Naive thymus-derived CD4-positive, alpha-beta T cell (primary cell): Measurements from ENCODE around the gene LMLN. TPM values are rescaled to one million over a fixed set of nuclear protein-coding genes. Genes with fewer than 3 reads are reported as not detected.
A peak's percentile ranks its signal among the peaks of the same experiment; 100 is the strongest.

Experiments
- ATAC-seq: fragments of 150-1000 bp; cut with Tn5 transposase; 2 replicates; pipeline ENCODE4 v1.10.0; 2021; ENCODE audit warnings: mild to moderate bottlenecking, moderate library complexity
- CTCF ChIA-PET: fragments of 350-600 bp; sonication (Branson Sonifier 250); formaldehyde crosslinking; loops from one replicate; lab custom pipeline; 2021; ENCODE audit warnings: antibody characterized with exemption; lab: Charles Lee
- POLR2A ChIA-PET: fragments of 350-600 bp; sonication (Branson Sonifier 250); formaldehyde crosslinking; loops from one replicate; lab custom pipeline; 2021; ENCODE audit warnings: antibody characterized with exemption, inconsistent platforms; lab: Charles Lee
- DNase-seq, 9 donors: peaks; one replicate each; pipeline versions ENCODE4 v3.0.0 to v3.0.0-alpha.2; 2020 to 2022; ENCODE audit warnings: mixed read lengths in 1 of 9
- H3K27ac ChIP-seq: one replicate; pipeline ENCODE4 v1.7.0; 2013; ENCODE audit warnings: mild to moderate bottlenecking, low read depth, low read length, moderate library complexity
- H3K27me3 ChIP-seq, 2 donors: one replicate each; pipeline ENCODE4 v1.7.0; 2013; ENCODE audit warnings: low read length in 2 of 2, mild to moderate bottlenecking in 2 of 2, moderate library complexity in 2 of 2; ENCODE audit not compliant: control insufficient read depth in 2 of 2, insufficient read depth in 2 of 2
- H3K36me3 ChIP-seq, 3 experiments: 1 replicate in 2 of 3; 2 replicates in 1 of 3; pipeline ENCODE4 v1.7.0; 2013; ENCODE audit warnings: low read length in 3 of 3, mild to moderate bottlenecking in 3 of 3, moderate library complexity in 1 of 3; ENCODE audit not compliant: insufficient read depth in 3 of 3, control insufficient read depth in 2 of 3
- H3K4me1 ChIP-seq, 2 donors: one replicate each; pipeline ENCODE4 v1.7.0; 2013; ENCODE audit warnings: low read length in 2 of 2, mild to moderate bottlenecking in 2 of 2, moderate library complexity in 1 of 2; ENCODE audit not compliant: control insufficient read depth in 2 of 2, insufficient read depth in 2 of 2
- H3K4me3 ChIP-seq: 2 replicates; pipeline ENCODE4 v1.7.0; 2013; ENCODE audit warnings: mild to moderate bottlenecking, low read length
- H3K9me3 ChIP-seq, 3 experiments: 1 replicate in 2 of 3; 2 replicates in 1 of 3; pipeline ENCODE4 v1.7.0; 2013; ENCODE audit warnings: low read length in 3 of 3; ENCODE audit not compliant: control insufficient read depth in 2 of 3
- H3K27ac Mint-ChIP-seq, 9 donors: one replicate each; pipeline ENCODE4 v1.8.0; 2020 to 2022; ENCODE audit warnings: mixed read lengths in 9 of 9, mild to moderate bottlenecking in 8 of 9, moderate library complexity in 5 of 9, inconsistent platforms in 2 of 9
- H3K27me3 Mint-ChIP-seq, 5 donors: one replicate each; pipeline ENCODE4 v1.8.0; 2021 to 2022; ENCODE audit warnings: mixed read lengths in 5 of 5, mild to moderate bottlenecking in 1 of 5
- H3K36me3 Mint-ChIP-seq, 5 donors: one replicate each; pipeline ENCODE4 v1.8.0; 2020 to 2022; ENCODE audit warnings: mixed read lengths in 5 of 5, mild to moderate bottlenecking in 3 of 5, inconsistent platforms in 1 of 5
- H3K4me1 Mint-ChIP-seq, 7 donors: one replicate each; pipeline ENCODE4 v1.8.0; 2020 to 2022; ENCODE audit warnings: mixed read lengths in 7 of 7, mild to moderate bottlenecking in 3 of 7, inconsistent platforms in 1 of 7
- H3K4me3 Mint-ChIP-seq, 10 donors: one replicate each; pipeline ENCODE4 v1.8.0; 2020 to 2022; ENCODE audit warnings: mild to moderate bottlenecking in 10 of 10, mixed read lengths in 10 of 10, moderate library complexity in 6 of 10, inconsistent platforms in 2 of 10
- H3K9me3 Mint-ChIP-seq, 11 donors: one replicate each; pipeline ENCODE4 v1.8.0; 2020 to 2022; ENCODE audit warnings: mixed read lengths in 11 of 11, mild to moderate bottlenecking in 4 of 11, inconsistent platforms in 1 of 11, moderate library complexity in 1 of 11
- intact Hi-C, 2 donors: fragments of 100-400 bp; cut with micrococcal nuclease; formaldehyde crosslinking; loops; one replicate each; pipeline ENCODE4 v1.15.1; 2023
- polyA plus RNA-seq, 2 donors: library from polyadenylated mRNA; unstranded; fragments of 300-500 nt; fragmentation: Illumina TruSeq; gene quantifications; one replicate each; pipeline ENCODE4 v1.2.3, GENCODE V29; 2021
- total RNA-seq, 6 experiments: library from RNA in 5 of 6; stranded (reverse) in 5 of 6; gene quantifications; 1 replicate in 5 of 6; 2 replicates in 1 of 6; pipeline ENCODE4 v1.2.3 and lab custom pipeline; 2021 to 2026

The LMLN gene
- total and polyA plus RNA-seq, 7 experiments from 2014 or later, result 1.5 to 10.9 (median 4.6) TPM

DNA sequence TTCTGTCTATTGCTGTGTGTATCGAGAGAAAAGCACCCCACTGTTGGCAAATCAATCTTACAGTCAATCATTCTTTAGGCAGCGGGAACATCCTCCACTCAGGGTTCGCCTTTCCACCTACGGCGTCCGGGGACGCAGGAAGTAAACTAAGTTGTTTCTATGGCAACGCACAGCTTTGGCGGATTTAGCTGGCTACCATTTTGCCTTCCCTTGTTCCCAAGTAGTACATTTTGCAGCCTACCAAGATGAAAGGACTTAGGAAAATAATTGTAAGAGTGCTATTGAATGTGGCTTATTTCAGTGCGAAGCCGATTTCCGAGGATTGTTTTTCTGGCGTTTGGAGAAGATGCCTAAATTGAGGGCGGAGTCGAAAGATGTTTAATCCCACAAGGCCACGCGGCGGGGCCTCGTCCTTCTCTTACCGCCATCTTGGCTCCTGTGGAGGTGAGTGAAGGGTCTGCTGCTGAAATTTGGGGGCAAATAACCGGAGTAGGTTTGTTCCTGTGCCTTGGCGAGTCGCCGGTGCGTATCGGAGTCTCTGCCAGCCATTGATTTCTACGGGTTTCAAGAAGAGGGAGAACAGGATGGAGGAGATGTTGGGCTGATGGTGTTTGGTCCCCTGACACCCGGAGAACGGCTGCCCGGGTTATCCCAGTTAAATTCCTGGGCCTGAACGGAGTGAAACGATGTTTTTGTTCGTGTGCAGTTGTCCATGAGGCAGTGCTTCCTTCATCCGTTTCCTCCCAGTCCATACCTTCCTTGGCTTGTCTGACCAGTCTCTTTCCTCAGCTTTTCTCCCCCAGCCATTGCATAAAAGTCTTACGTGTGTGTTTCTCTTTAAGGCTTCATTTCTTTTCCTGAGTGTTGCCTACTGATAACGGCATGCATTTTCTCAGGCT is 10.0 kb upstream of the LMLN start, which contains the start of gene RPL35A:
Gene RPL35A (plus strand): TSS at position 413 of the 899 bp plus-strand sequence. CDS start 778 bp downstream, outside the sequence.
- ATAC-seq (peak; percentile 94), DNase-seq (peak; percentile 66 to 96 (median 92))
- peak within 1 kb of the TSS; percentile 93 for H3K27ac ChIP-seq
- ChIA-PET POLR2A (interaction anchor here (0.6 to 3.0 kb wide), 10 partner anchors 9 to 1540 kb away, joined by 3 to 26 read pairs (median 4); partner anchors contain the start of gene LMLN), CTCF (interaction anchor here (1.7 kb wide), 1 partner anchor 12 kb away, joined by 4 read pairs; no protein-coding TSS in a partner anchor)
- H3K36me3 Mint-ChIP-seq, result peaks cover 10 to 31% (median 28%) of the 10 kb centered on the region in 5 donors
- H3K36me3 ChIP-seq, result peaks cover 0 to 37% (median 30%) of the 10 kb centered on the region in 3 experiments
- H3K9me3 Mint-ChIP-seq, result peaks cover 0 to 4% (median 0%) of the 10 kb centered on the region in 11 donors
- H3K4me3 Mint-ChIP-seq, result peak within 1 kb of the TSS; percentile 91 to 99 (median 96)
- H3K9me3 ChIP-seq, result no peaks in the 10 kb centered on the region
- H3K4me1 Mint-ChIP-seq, result peaks cover 27 to 52% (median 41%) of the 10 kb centered on the region in 7 donors
- H3K4me1 ChIP-seq, result peaks cover 14 to 26% of the 10 kb centered on the region in 2 donors
- H3K27me3 ChIP-seq, result no peaks in the 10 kb centered on the region
- peaks cover 0 to 2% (median 0%) of the 10 kb centered on the region in 5 donors for H3K27me3 Mint-ChIP-seq
- intact Hi-C loops, result loop anchor here (1.0 to 10.0 kb wide), 8 partner anchors 10 to 395 kb away; partner anchors contain the start of genes LMLN (in 2 of the 2), RUBCN (in 2 of the 2), BDH1 (in 1 of the 2) and FYTTD1 (in 1 of the 2)
- peak within 1 kb of the TSS; percentile 95 to 100 (median 100) for H3K27ac Mint-ChIP-seq
- peak within 1 kb of the TSS; percentile 97 for H3K4me3 ChIP-seq

DNA sequence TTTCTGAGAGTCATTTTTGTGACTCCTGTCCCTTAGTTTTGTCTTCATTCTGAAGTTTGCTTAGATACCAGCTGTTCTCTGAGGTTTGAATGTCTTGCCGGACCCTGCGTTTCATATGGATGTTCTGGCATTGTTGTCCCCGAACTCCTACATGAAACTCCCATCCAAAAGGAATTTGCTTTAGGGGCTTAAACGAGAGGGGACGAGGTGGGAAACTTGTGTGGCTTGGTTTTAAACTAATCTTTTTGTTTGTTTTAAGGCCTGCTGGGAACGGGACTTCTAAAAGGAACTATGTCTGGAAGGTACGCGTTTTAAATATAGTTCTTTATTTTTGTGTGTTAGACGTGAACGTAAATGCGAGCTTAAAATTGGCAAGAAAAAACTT is 9.3 kb upstream of the LMLN start:
- H3K9me3 Mint-ChIP-seq, result peaks cover 0 to 4% (median 0%) of the 10 kb centered on the region in 11 donors
- Histone ChIP-seq H3K4me3 (peak overlapping the region; percentile 97), H3K36me3 (peaks cover 0 to 44% (median 34%) of the 10 kb centered on the region in 3 experiments), H3K27me3 (no peaks in the 10 kb centered on the region), H3K4me1 (peaks cover 14 to 26% of the 10 kb centered on the region in 2 donors), H3K27ac (peak overlapping the region; percentile 93), H3K9me3 (no peaks in the 10 kb centered on the region)
- H3K36me3 Mint-ChIP-seq, result peaks cover 10 to 33% (median 28%) of the 10 kb centered on the region in 5 donors
- H3K27me3 Mint-ChIP-seq, result peaks cover 0 to 2% (median 0%) of the 10 kb centered on the region in 5 donors
- ChIA-PET POLR2A (interaction anchor here (0.7 to 3.0 kb wide), 8 partner anchors 8 to 23 kb away, joined by 3 to 26 read pairs (median 5); partner anchors contain the start of gene LMLN), CTCF (interaction anchor here (1.7 kb wide), 1 partner anchor 11 kb away, joined by 4 read pairs; no protein-coding TSS in a partner anchor)
- intact Hi-C loops, result loop anchor here (1.0 to 10.0 kb wide), 4 partner anchors 10 to 396 kb away; partner anchors contain the start of genes LMLN (in 2 of the 2), BDH1 (in 1 of the 2), FYTTD1 (in 1 of the 2) and LRCH3 (in 1 of the 2)
- peak overlapping the region; percentile 95 to 100 (median 100) for H3K27ac Mint-ChIP-seq
- peak overlapping the region; percentile 91 to 99 (median 96) for H3K4me3 Mint-ChIP-seq
- no peak for DNase-seq
- no peak for ATAC-seq
- peaks cover 27 to 52% (median 41%) of the 10 kb centered on the region in 7 donors for H3K4me1 Mint-ChIP-seq

DNA sequence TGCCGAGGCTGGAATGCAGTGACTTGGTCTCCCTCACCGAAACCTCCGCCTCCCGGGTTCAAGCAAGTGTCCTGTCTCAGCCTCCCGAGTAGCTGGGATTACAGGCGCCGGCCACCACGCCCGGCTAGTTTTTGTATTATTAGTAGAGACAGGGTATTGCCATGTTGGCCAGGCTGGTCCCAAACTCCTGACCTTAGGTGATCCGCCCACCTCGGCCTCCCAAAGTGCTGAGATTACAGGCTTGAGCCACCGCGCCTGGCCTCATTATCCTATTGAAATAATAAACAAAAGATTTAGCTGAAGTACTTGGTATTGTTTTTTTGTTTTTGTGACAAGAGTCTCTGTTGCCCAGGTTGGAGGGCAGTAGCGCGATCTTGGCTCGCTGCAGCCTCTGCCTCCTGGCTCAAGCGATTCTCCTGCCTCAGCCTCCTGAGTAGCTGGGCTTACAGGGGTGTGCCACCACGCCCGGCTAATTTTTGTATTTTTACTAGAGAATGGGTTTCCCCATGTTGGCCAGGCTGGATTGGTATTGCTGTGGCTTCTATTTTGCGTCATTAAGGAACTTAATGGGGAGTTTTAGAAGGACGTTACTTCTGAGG is 8.5 kb upstream of the LMLN start:
- Histone ChIP-seq H3K36me3 (peaks cover 0 to 50% (median 40%) of the 10 kb centered on the region in 3 experiments), H3K27me3 (no peaks in the 10 kb centered on the region), H3K4me1 (peaks cover 14 to 26% of the 10 kb centered on the region in 2 donors), H3K27ac (peak overlapping the region; percentile 93), H3K4me3 (peak overlapping the region; percentile 97), H3K9me3 (no peaks in the 10 kb centered on the region)
- H3K36me3 Mint-ChIP-seq, result peaks cover 10 to 39% (median 31%) of the 10 kb centered on the region in 5 donors
- H3K4me3 Mint-ChIP-seq, result peak overlapping the region; percentile 91 to 99 (median 96)
- intact Hi-C loops, result loop anchor here in 1 of 2 donors (10.0 kb wide), 2 partner anchors 157 to 397 kb away; partner anchors contain the start of genes BDH1 and LRCH3
- H3K4me1 Mint-ChIP-seq, result peaks cover 27 to 53% (median 41%) of the 10 kb centered on the region in 7 donors
- CTCF ChIA-PET, result no interaction called here
- H3K9me3 Mint-ChIP-seq, result peaks cover 0 to 4% (median 0%) of the 10 kb centered on the region in 11 donors
- POLR2A ChIA-PET, result interaction anchor here (0.7 to 3.0 kb wide), 6 partner anchors 7 to 18 kb away, joined by 4 to 26 read pairs (median 5); partner anchors contain the start of gene LMLN
- peak overlapping the region; percentile 95 to 100 (median 100) for H3K27ac Mint-ChIP-seq
- ATAC-seq (no peak), DNase-seq (no peak)
- H3K27me3 Mint-ChIP-seq, result peaks cover 0 to 2% (median 0%) of the 10 kb centered on the region in 5 donors

DNA sequence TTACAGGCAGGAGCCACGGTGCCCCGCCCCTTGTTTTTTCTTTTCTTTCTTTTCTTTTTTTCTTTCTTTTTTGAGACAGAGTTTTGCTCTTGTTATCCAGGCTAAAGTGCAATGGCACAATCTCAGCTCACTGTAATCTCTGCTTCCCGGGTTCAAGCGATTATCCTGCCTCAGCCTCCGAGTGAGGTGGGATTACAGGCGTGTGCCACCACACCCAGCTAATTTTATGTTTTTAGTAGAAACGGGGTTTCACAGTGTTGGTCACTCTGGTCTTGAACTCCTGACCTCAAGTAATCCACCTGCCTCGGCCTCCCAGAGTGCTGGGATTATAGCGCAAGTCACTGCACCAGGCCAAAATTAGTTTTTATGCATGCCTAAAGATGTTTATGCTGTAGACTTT is 7.6 kb upstream of the LMLN start:
- Histone ChIP-seq H3K27ac (no peak overlapping the region), H3K4me1 (peaks cover 14 to 26% of the 10 kb centered on the region in 2 donors), H3K4me3 (no peak overlapping the region), H3K36me3 (peaks cover 0 to 57% (median 40%) of the 10 kb centered on the region in 3 experiments), H3K27me3 (no peaks in the 10 kb centered on the region), H3K9me3 (no peaks in the 10 kb centered on the region)
- H3K4me1 Mint-ChIP-seq, result peaks cover 29 to 61% (median 46%) of the 10 kb centered on the region in 7 donors
- H3K27me3 Mint-ChIP-seq, result peaks cover 0 to under 1% (median 0%) of the 10 kb centered on the region in 5 donors
- H3K4me3 Mint-ChIP-seq, result peak overlapping the region in 7 of 10 donors; percentile 29 to 91 (median 46)
- POLR2A ChIA-PET, result interaction anchor here (0.6 kb wide), 2 partner anchors 425 to 1523 kb away, joined by 3 to 7 read pairs; no protein-coding TSS in a partner anchor
- ATAC-seq (no peak), DNase-seq (no peak)
- CTCF ChIA-PET, result no interaction called here
- peaks cover 0 to 4% (median 0%) of the 10 kb centered on the region in 11 donors for H3K9me3 Mint-ChIP-seq
- intact Hi-C loops, result loop anchor here in 1 of 2 donors (10.0 kb wide), 2 partner anchors 158 to 398 kb away; partner anchors contain the start of genes BDH1 and LRCH3
- peak overlapping the region in 4 of 9 donors; percentile 10 to 76 (median 18) for H3K27ac Mint-ChIP-seq
- H3K36me3 Mint-ChIP-seq, result peaks cover 10 to 39% (median 36%) of the 10 kb centered on the region in 5 donors

DNA sequence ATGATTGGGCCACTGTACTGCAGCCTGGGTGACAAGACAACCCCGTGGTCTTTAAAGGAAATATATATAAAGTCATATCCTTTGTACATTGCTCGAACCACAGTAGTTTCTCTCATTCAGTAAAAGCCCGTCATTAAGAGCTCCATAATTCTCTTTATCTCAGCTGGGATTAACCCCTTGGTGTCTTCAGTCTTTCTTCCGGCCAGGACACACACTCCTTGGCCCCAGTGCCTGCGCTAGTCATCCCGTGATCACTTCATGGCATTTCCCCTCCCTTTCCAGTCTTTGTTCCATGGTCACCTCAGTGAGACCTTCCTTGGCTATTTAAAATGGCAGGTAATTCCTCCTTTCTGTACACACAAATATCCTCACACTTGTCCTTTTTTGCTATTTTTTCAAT is 6.7 kb upstream of the LMLN start:
- peaks cover 0 to 4% (median 0%) of the 10 kb centered on the region in 11 donors for H3K9me3 Mint-ChIP-seq
- intact Hi-C loops, result loop anchor here in 1 of 2 donors (10.0 kb wide), 2 partner anchors 159 to 399 kb away; partner anchors contain the start of genes BDH1 and LRCH3
- H3K27me3 Mint-ChIP-seq, result no peaks in the 10 kb centered on the region
- POLR2A ChIA-PET, result interaction anchor here (0.6 to 1.7 kb wide), 2 partner anchors 10 to 1080 kb away, joined by 3 to 5 read pairs; no protein-coding TSS in a partner anchor
- ATAC-seq (no peak), DNase-seq (no peak)
- peak overlapping the region; percentile 7 to 82 (median 46) for H3K4me3 Mint-ChIP-seq
- peaks cover 14 to 27% of the 10 kb centered on the region in 2 donors for H3K4me1 ChIP-seq
- CTCF ChIA-PET, result no interaction called here
- peaks cover 10 to 43% (median 38%) of the 10 kb centered on the region in 5 donors for H3K36me3 Mint-ChIP-seq
- peak overlapping the region in 8 of 9 donors; percentile 6 to 80 (median 52) for H3K27ac Mint-ChIP-seq
- H3K4me1 Mint-ChIP-seq, result peaks cover 35 to 70% (median 53%) of the 10 kb centered on the region in 7 donors
- peaks cover 0 to 59% (median 40%) of the 10 kb centered on the region in 3 experiments for H3K36me3 ChIP-seq
- H3K9me3 ChIP-seq, result no peaks in the 10 kb centered on the region
- no peak overlapping the region for H3K27ac ChIP-seq
- no peaks in the 10 kb centered on the region for H3K27me3 ChIP-seq
- no peak overlapping the region for H3K4me3 ChIP-seq
